HEK293 (cell line): Measurements from ENCODE around the gene FAM89B.
A peak's percentile ranks its signal among the peaks of the same experiment; 100 is the strongest.

ENCODE experiments used
- AEBP2 ChIP-seq: fragments of 450-650 bp; formaldehyde crosslinking; IDR thresholded peaks from 2 replicates; pipeline ENCODE4 v1.5.1; 2016; ENCODE audit warnings: missing biosample characterization, missing genetic modification characterization, borderline replicate concordance
- BCL11A ChIP-seq: fragments of 450-650 bp; formaldehyde crosslinking; IDR thresholded peaks from 2 replicates; pipeline ENCODE4 v1.5.1; 2016; ENCODE audit warnings: low read depth, missing biosample characterization, missing genetic modification characterization
- GLI2 ChIP-seq: fragments of 450-650 bp; formaldehyde crosslinking; IDR thresholded peaks from 2 replicates; pipeline ENCODE4; 2017; ENCODE audit warnings: missing biosample characterization, missing genetic modification characterization, low read depth, borderline replicate concordance
- KLF16 ChIP-seq: fragments of 450-650 bp; formaldehyde crosslinking; IDR thresholded peaks from 2 replicates; pipeline ENCODE4 v1.5.1; 2017; ENCODE audit warnings: missing biosample characterization, missing genetic modification characterization
- KLF8 ChIP-seq: fragments of 450-650 bp; formaldehyde crosslinking; IDR thresholded peaks from 2 replicates; pipeline ENCODE4 v1.5.1; 2016; ENCODE audit warnings: missing biosample characterization, missing genetic modification characterization
- PRDM10 ChIP-seq: fragments of 450-650 bp; formaldehyde crosslinking; IDR thresholded peaks from 2 replicates; pipeline ENCODE4 v1.5.1; 2016; ENCODE audit warnings: missing biosample characterization, missing genetic modification characterization
- PRDM4 ChIP-seq: fragments of 450-650 bp; formaldehyde crosslinking; IDR thresholded peaks from 2 replicates; pipeline ENCODE4 v1.5.1; 2017; ENCODE audit warnings: missing biosample characterization, missing genetic modification characterization
- RBAK ChIP-seq: fragments of 450-650 bp; formaldehyde crosslinking; IDR thresholded peaks from 2 replicates; pipeline ENCODE4 v1.5.1; 2016; ENCODE audit warnings: missing biosample characterization, missing genetic modification characterization
- SALL2 ChIP-seq: fragments of 450-650 bp; formaldehyde crosslinking; IDR thresholded peaks from 2 replicates; pipeline ENCODE4 v1.5.0; 2017; ENCODE audit warnings: missing biosample characterization, mild to moderate bottlenecking, missing genetic modification characterization, borderline replicate concordance
- SP3 ChIP-seq: fragments of 450-650 bp; formaldehyde crosslinking; IDR thresholded peaks from 2 replicates; pipeline ENCODE4 v1.5.1; 2016; ENCODE audit warnings: missing biosample characterization, missing genetic modification characterization
- SP7 ChIP-seq: fragments of 450-650 bp; formaldehyde crosslinking; IDR thresholded peaks from 2 replicates; pipeline ENCODE4 v1.5.1; 2016; ENCODE audit warnings: missing biosample characterization, missing genetic modification characterization
- YY1 ChIP-seq: fragments of 450-650 bp; formaldehyde crosslinking; IDR thresholded peaks from 2 replicates; pipeline ENCODE4 v1.5.1; 2018; ENCODE audit warnings: missing biosample characterization, missing genetic modification characterization
- ZBTB1 ChIP-seq: fragments of 450-650 bp; formaldehyde crosslinking; IDR thresholded peaks from 2 replicates; pipeline ENCODE4 v1.5.1; 2016; ENCODE audit warnings: missing biosample characterization, missing genetic modification characterization
- ZBTB10 ChIP-seq: fragments of 450-650 bp; formaldehyde crosslinking; IDR thresholded peaks from 2 replicates; pipeline ENCODE4 v1.5.1; 2016; ENCODE audit warnings: missing biosample characterization, missing genetic modification characterization
- ZBTB7A ChIP-seq: fragments of 450-650 bp; formaldehyde crosslinking; IDR thresholded peaks from 2 replicates; pipeline ENCODE4 v1.5.1; 2016; ENCODE audit warnings: low read depth, missing biosample characterization, missing genetic modification characterization
- ZNF155 ChIP-seq: fragments of 450-650 bp; formaldehyde crosslinking; IDR thresholded peaks from 2 replicates; pipeline ENCODE4 v1.5.1; 2016; ENCODE audit warnings: missing biosample characterization, missing genetic modification characterization
- ZNF169 ChIP-seq: fragments of 450-650 bp; formaldehyde crosslinking; IDR thresholded peaks from 2 replicates; pipeline ENCODE4 v1.5.1; 2016; ENCODE audit warnings: missing biosample characterization, missing genetic modification characterization
- ZNF174 ChIP-seq: fragments of 450-650 bp; formaldehyde crosslinking; IDR thresholded peaks from 2 replicates; pipeline ENCODE4 v1.5.0; 2017; ENCODE audit warnings: missing biosample characterization, mild to moderate bottlenecking, missing genetic modification characterization
- ZNF2 ChIP-seq: fragments of 450-650 bp; formaldehyde crosslinking; IDR thresholded peaks from 2 replicates; pipeline ENCODE4 v1.5.1; 2016; ENCODE audit warnings: missing biosample characterization, missing genetic modification characterization
- ZNF211 ChIP-seq: fragments of 450-650 bp; formaldehyde crosslinking; IDR thresholded peaks from 2 replicates; pipeline ENCODE4 v1.5.1; 2016; ENCODE audit warnings: low read depth, missing biosample characterization, missing genetic modification characterization
- ZNF23 ChIP-seq: fragments of 450-650 bp; formaldehyde crosslinking; IDR thresholded peaks from 2 replicates; pipeline ENCODE4 v1.5.1; 2016; ENCODE audit warnings: missing biosample characterization, missing genetic modification characterization, borderline replicate concordance
- ZNF292 ChIP-seq: fragments of 450-650 bp; formaldehyde crosslinking; IDR thresholded peaks from 2 replicates; pipeline ENCODE4 v1.5.1; 2016; ENCODE audit warnings: low read depth, missing biosample characterization, missing genetic modification characterization, borderline replicate concordance
- ZNF433 ChIP-seq: fragments of 450-650 bp; formaldehyde crosslinking; IDR thresholded peaks from 2 replicates; pipeline ENCODE4 v1.5.1; 2016; ENCODE audit warnings: missing biosample characterization, missing genetic modification characterization, low read depth
- ZNF510 ChIP-seq: fragments of 450-650 bp; formaldehyde crosslinking; IDR thresholded peaks from 2 replicates; pipeline ENCODE4 v1.5.1; 2018; ENCODE audit warnings: mild to moderate bottlenecking, missing genetic modification characterization, missing biosample characterization; ENCODE audit not compliant: insufficient replicate concordance
- ZNF514 ChIP-seq: fragments of 450-650 bp; formaldehyde crosslinking; IDR thresholded peaks from 2 replicates; pipeline ENCODE4 v1.5.1; 2016; ENCODE audit warnings: missing biosample characterization, missing genetic modification characterization
- ZNF544 ChIP-seq: fragments of 450-650 bp; formaldehyde crosslinking; IDR thresholded peaks from 2 replicates; pipeline ENCODE4 v1.5.0; 2017; ENCODE audit warnings: missing biosample characterization, missing genetic modification characterization
- ZNF626 ChIP-seq: fragments of 450-650 bp; sonication (Bioruptor Pico); formaldehyde crosslinking; IDR thresholded peaks from 2 replicates; pipeline ENCODE4 v1.5.1; 2018; ENCODE audit warnings: missing biosample characterization, missing genetic modification characterization, inconsistent platforms
- ZNF664 ChIP-seq: fragments of 450-650 bp; formaldehyde crosslinking; IDR thresholded peaks from 2 replicates; pipeline ENCODE4 v1.5.1; 2016; ENCODE audit warnings: missing biosample characterization, missing genetic modification characterization
- ZNF768 ChIP-seq: fragments of 450-650 bp; formaldehyde crosslinking; IDR thresholded peaks from 2 replicates; pipeline ENCODE4 v1.5.1; 2018; ENCODE audit warnings: missing biosample characterization, mild to moderate bottlenecking, missing genetic modification characterization
- ZNF837 ChIP-seq: fragments of 450-650 bp; formaldehyde crosslinking; IDR thresholded peaks from 2 replicates; pipeline ENCODE4 v1.5.1; 2016; ENCODE audit warnings: missing biosample characterization, missing genetic modification characterization

FAM89B gene

GRCh38 chr11:65558002-65558929 is 14.1 kb upstream of the FAM89B start, which contains the start of gene LTBP3 (continued):
- TF ChIP-seq ZNF211 (tag by site-specific recombination) = no peak
- no peak for TF ChIP-seq ZNF155 (tag by site-specific recombination)
- 0 out of 2 replicates have a peak, but pooled peaks have one; percentile 9 for TF ChIP-seq PRDM4 (tag by site-specific recombination)
- TF ChIP-seq PRDM10 (tag by site-specific recombination) = peak; percentile 72
- no peak for TF ChIP-seq ZNF169 (tag by site-specific recombination)
- TF ChIP-seq ZNF514 (tag by site-specific recombination) = no peak
- peak; percentile 45; the same call in 1 of the 2 replicates for TF ChIP-seq KLF8
- no peak for TF ChIP-seq ZNF768 (tag by site-specific recombination)
- TF ChIP-seq ZNF2 = no peak
- TF ChIP-seq ZNF510 (tag by site-specific recombination) = no peak
- TF ChIP-seq AEBP2 = no peak
- TF ChIP-seq ZBTB10 (tag by site-specific recombination) = no peak
- no peak for TF ChIP-seq ZNF292 (tag by site-specific recombination)
- TF ChIP-seq ZNF664 (tag by site-specific recombination) = no peak
- no peak for TF ChIP-seq ZNF626 (tag by site-specific recombination)
- TF ChIP-seq ZBTB7A = no peak
- no peak for TF ChIP-seq ZNF23 (tag by site-specific recombination)
- TF ChIP-seq GLI2 (tag by site-specific recombination) = no peak
- no peak for TF ChIP-seq KLF16 (tag by site-specific recombination)
- TF ChIP-seq ZNF544 (tag by site-specific recombination) = no peak
- no peak for TF ChIP-seq ZNF174 (tag by site-specific recombination)
- no peak for TF ChIP-seq ZBTB1
- no peak for TF ChIP-seq BCL11A (tag by site-specific recombination)
- peak; percentile 31 for TF ChIP-seq SP3
- no peak for TF ChIP-seq RBAK (tag by site-specific recombination)
- no peak for TF ChIP-seq ZNF837
- TF ChIP-seq SALL2 (tag by site-specific recombination) = no peak
- no peak for TF ChIP-seq YY1 (tag by site-specific recombination)
- TF ChIP-seq SP7 = no peak
- TF ChIP-seq ZNF433 (tag by site-specific recombination) = no peak
